Upper lobe of left lung (tissue), 6 donors: ENCODE measurements around the gene CD27. TPM values are rescaled to one million over a fixed set of nuclear protein-coding genes. Genes with fewer than 3 reads are reported as not detected.
"Not testable (repeated sequence)": the region's sequence is repeated elsewhere in the genome, so short reads cannot be mapped to it uniquely, and the experiment has no call there.

Experiments used
- ATAC-seq, 2 donors: fragments of 200-7000 bp; cut with Tn5 transposase; one replicate each; pipeline ENCODE4 v1.9.1; 2022; ENCODE audit warnings: mild to moderate bottlenecking in 2 of 2, moderate library complexity in 2 of 2; ENCODE audit not compliant: low FRiP score in 2 of 2
- DNase-seq, 2 donors: peaks; one replicate each; pipeline ENCODE4 v3.0.0-alpha.2; 2019 to 2020
- H3K27ac ChIP-seq, 4 donors: fragments of 200-600 bp; sonication (generic); one replicate each; pipeline ENCODE4 v1.5.1; 2016 to 2019
- H3K27me3 ChIP-seq, 4 donors: fragments of 200-600 bp; sonication (generic); one replicate each; pipeline ENCODE4 v1.5.1; 2017 to 2019
- H3K36me3 ChIP-seq, 4 donors: fragments of 200-600 bp; sonication (generic); one replicate each; pipeline ENCODE4 v1.5.1; 2016 to 2019
- H3K4me1 ChIP-seq, 4 donors: fragments of 200-600 bp; sonication (generic); one replicate each; pipeline ENCODE4 v1.5.1; 2018 to 2019
- H3K4me3 ChIP-seq, 4 donors: fragments of 200-600 bp; sonication (generic); one replicate each; pipeline ENCODE4 v1.5.1; 2017 to 2019; ENCODE audit warnings: mild to moderate bottlenecking in 2 of 4, moderate library complexity in 1 of 4
- H3K9me3 ChIP-seq, 4 donors: fragments of 200-600 bp; sonication (generic); one replicate each; pipeline ENCODE4 v1.5.1; 2018 to 2019
- EP300 ChIP-seq, 4 donors: sonication (generic); formaldehyde crosslinking; IDR thresholded peaks; one replicate each; pipeline ENCODE4 v1.5.1; 2017; ENCODE audit warnings: antibody characterized with exemption in 4 of 4, control low read depth in 2 of 4
- POLR2A ChIP-seq, 4 donors: fragments of 450-650 bp; IDR thresholded peaks; one replicate each; pipeline ENCODE4 v1.5.1; 2016 to 2017; ENCODE audit warnings: antibody characterized with exemption in 4 of 4, mild to moderate bottlenecking in 2 of 4
- POLR2AphosphoS5 ChIP-seq, 2 donors: sonication (generic); formaldehyde crosslinking; IDR thresholded peaks; one replicate each; pipeline ENCODE4 v1.5.1; 2017; ENCODE audit warnings: antibody characterized with exemption in 2 of 2
- WGBS, 2 donors: methylation state at CpG; one replicate each; pipeline ENCODE4 v1.1.5; 2017 to 2018; 5-methylcytosine and 5-hydroxymethylcytosine counted together
- total RNA-seq, 6 donors: library from RNA; depleted of rRNA in 4 of 6; stranded (reverse); fragments of >200 nt in 4 of 6; gene quantifications; one replicate each; pipeline versions ENCODE4 v1.1.0 to v1.2.1, GENCODE V29; 2016 to 2021
- TF ChIP-seq, protein P1 (sequence below), 6 experiments: fragments of 450-650 bp in 4 of 6; fragments of 200-600 bp in 2 of 6; sonication (generic) in 2 of 6; IDR thresholded peaks; one replicate each; pipeline ENCODE4 v1.5.1; 2016 to 2019; ENCODE audit warnings: antibody characterized with exemption in 6 of 6
- donor health status: DM: no; HTN: no; CAD: no; lungs with moderate emphysema.
- donor health status: DM: no; HTN: yes; CAD: no; lungs with severe emphysema.

CD27 gene
- total RNA-seq, 6 donors from 2014 or later = 1.0 to 8.8 (median 3.3) TPM; not detected in 1

DNA sequence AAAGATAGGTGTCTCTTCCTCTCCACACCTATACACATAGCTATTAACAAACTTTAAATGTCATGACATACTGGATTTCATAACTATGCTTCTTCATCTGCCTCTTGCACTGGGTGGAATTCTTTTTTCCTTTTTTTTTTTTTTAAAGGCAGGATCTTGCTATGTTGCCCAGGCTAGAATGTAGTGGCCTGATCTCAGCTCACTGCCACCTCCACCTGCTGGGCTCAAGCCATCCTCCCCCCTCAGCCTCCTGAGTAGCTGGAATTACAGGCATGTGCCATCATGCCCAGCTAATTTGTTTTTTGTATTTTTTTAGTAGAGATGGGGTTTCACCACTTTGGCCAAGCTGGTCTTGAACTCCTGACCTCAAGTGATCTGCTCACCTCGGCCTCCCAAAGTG is 43.5 kb downstream of the CD27 start:
- Histone ChIP-seq H3K4me1 (peaks cover 6 to 10% (median 7%) of the 10 kb centered on the region in 4 donors), H3K27me3 (no peaks in the 10 kb centered on the region), H3K4me3 (no peak overlapping the region), H3K36me3 (peaks cover 0 to 13% (median 1%) of the 10 kb centered on the region in 4 donors), H3K9me3 (no peaks in the 10 kb centered on the region), H3K27ac (no peak overlapping the region)
- no peak for TF ChIP-seq EP300 (IDR thresholded peaks at IDR 0.05)
- TF ChIP-seq POLR2A (IDR thresholded peaks at IDR 0.05) = no peak
- no peak for TF ChIP-seq POLR2AphosphoS5 (IDR thresholded peaks at IDR 0.05)
- TF ChIP-seq, protein P1, sequence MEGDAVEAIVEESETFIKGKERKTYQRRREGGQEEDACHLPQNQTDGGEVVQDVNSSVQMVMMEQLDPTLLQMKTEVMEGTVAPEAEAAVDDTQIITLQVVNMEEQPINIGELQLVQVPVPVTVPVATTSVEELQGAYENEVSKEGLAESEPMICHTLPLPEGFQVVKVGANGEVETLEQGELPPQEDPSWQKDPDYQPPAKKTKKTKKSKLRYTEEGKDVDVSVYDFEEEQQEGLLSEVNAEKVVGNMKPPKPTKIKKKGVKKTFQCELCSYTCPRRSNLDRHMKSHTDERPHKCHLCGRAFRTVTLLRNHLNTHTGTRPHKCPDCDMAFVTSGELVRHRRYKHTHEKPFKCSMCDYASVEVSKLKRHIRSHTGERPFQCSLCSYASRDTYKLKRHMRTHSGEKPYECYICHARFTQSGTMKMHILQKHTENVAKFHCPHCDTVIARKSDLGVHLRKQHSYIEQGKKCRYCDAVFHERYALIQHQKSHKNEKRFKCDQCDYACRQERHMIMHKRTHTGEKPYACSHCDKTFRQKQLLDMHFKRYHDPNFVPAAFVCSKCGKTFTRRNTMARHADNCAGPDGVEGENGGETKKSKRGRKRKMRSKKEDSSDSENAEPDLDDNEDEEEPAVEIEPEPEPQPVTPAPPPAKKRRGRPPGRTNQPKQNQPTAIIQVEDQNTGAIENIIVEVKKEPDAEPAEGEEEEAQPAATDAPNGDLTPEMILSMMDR (IDR thresholded peaks at IDR 0.05) = no peak
- 54 to 89% methylated on average over 1 of the region's 1 CpG for WGBS, 2 donors
- DNase-seq = no peak
- ATAC-seq = no peak

DNA sequence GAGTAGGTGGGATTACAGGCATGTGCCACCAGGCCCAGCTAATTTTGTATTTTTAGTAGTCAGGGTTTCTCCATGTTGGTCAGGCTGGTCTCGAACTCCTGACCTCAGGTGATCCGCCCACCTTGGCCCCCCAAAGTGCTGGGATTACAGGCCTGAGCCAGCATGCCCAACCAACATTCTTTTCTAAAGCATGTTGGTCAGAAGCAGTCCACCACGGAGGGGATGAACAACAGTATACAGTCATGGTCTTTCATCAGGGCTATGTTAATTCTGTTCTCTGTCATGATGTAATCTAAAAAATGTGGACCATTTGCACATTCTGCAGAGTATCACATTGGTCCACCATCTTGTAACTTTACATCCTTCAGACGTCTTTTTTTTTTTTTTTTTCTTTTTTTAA is 44.7 kb downstream of the CD27 start:
- TF ChIP-seq, protein P1 (IDR thresholded peaks at IDR 0.05) = no peak
- TF ChIP-seq EP300 (IDR thresholded peaks at IDR 0.05) = no peak
- no peak for TF ChIP-seq POLR2A (IDR thresholded peaks at IDR 0.05)
- TF ChIP-seq POLR2AphosphoS5 (IDR thresholded peaks at IDR 0.05) = no peak
- no peak overlapping the region for H3K4me3 ChIP-seq
- H3K9me3 ChIP-seq = no peaks in the 10 kb centered on the region
- H3K27me3 ChIP-seq = no peaks in the 10 kb centered on the region
- 71 to 78% methylated on average over 4 of the region's 4 CpGs for WGBS, 2 donors
- H3K27ac ChIP-seq = no peak overlapping the region
- DNase-seq = no peak
- no peak for ATAC-seq
- peaks cover 0 to 13% (median 1%) of the 10 kb centered on the region in 4 donors for H3K36me3 ChIP-seq
- peaks cover 9 to 14% (median 10%) of the 10 kb centered on the region in 4 donors for H3K4me1 ChIP-seq

DNA sequence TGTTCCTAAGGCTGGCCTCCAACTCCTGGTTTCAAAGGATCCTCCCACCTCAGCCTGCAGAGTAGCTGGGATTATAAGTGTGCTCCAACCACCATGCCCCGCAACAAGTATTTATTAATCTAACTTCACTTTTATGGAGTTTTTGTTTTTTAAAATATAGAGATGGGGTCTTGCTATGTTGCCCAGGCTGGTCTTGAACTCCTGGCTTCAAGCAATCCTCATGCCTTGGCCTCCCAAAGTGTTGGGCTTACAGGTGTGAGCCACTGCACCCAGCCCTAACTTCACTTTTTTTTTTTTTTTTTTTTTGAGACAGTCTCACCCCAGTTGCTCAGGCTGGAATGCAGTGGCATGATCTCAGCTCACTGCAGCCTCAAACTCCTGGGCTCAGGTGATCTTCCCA is 45.9 kb downstream of the CD27 start:
- Histone ChIP-seq H3K36me3 (peaks cover 0 to 13% (median 1%) of the 10 kb centered on the region in 4 donors), H3K4me1 (peaks cover 18 to 26% (median 20%) of the 10 kb centered on the region in 4 donors)
- H3K27me3 ChIP-seq, H3K9me3 ChIP-seq, H3K27ac ChIP-seq, ATAC-seq, H3K4me3 ChIP-seq, DNase-seq: not testable (repeated sequence)
- WGBS, 2 donors = 100% methylated on average over 1 of the region's 1 CpG

DNA sequence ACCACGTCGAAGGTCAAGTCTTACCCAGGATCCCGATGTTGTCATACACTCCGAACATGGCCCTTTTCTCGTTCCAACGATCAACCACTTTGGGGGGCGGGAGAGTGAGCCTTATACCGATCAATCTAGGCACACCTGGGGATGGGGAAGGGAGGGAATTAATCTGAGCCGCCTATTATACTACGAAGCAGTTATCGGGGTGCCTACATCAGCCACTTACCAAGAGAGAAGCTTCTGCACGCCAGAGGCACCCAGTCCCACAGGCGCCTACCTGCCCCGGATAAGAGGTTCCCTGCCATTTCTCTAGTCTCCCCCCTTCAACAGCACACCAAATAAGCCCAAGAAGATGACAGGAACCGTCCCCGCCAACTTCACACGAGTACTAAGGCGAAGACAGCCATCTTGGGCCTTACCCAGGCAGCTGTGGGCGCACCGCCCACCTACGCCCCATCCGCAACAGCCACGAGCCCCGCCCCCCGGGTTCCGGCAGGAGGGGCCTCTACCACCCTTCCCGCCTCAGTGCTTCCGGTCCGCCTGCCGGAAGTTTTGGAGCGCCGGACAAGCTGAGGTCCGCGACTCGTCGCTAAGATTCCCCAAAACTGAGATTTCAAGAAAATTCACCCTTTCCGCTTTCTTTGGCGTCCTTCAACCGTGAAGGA is 48.2 kb downstream of the CD27 start, which contains the start of gene MRPL51:
TSS of gene MRPL51 (minus strand) at position 425 of the 659 bp plus-strand sequence. CDS start at position 299, 126 bp downstream.
- WGBS, 2 donors = 0 to 1% methylated on average over 35 to 39 of the region's 39 CpGs
- Histone ChIP-seq H3K27ac (peak within 1 kb of the TSS; percentile 94 to 99 (median 96)), H3K4me1 (peaks cover 18 to 26% (median 21%) of the 10 kb centered on the region in 4 donors), H3K27me3 (no peaks in the 10 kb centered on the region), H3K4me3 (peak within 1 kb of the TSS; percentile 83 to 92 (median 88)), H3K36me3 (peaks cover 0 to 29% (median 6%) of the 10 kb centered on the region in 4 donors), H3K9me3 (no peaks in the 10 kb centered on the region)
- DNase-seq (peak; percentile 98), ATAC-seq (peak; percentile 97 to 99)
- TF ChIP-seq POLR2AphosphoS5 (IDR thresholded peaks at IDR 0.05) (peak; percentile 81 to 84), EP300 (IDR thresholded peaks at IDR 0.05) (no peak), POLR2A (IDR thresholded peaks at IDR 0.05) (peak; percentile 37 to 87 (median 67))
- TF ChIP-seq, protein P1 (IDR thresholded peaks at IDR 0.05) = no peak

DNA sequence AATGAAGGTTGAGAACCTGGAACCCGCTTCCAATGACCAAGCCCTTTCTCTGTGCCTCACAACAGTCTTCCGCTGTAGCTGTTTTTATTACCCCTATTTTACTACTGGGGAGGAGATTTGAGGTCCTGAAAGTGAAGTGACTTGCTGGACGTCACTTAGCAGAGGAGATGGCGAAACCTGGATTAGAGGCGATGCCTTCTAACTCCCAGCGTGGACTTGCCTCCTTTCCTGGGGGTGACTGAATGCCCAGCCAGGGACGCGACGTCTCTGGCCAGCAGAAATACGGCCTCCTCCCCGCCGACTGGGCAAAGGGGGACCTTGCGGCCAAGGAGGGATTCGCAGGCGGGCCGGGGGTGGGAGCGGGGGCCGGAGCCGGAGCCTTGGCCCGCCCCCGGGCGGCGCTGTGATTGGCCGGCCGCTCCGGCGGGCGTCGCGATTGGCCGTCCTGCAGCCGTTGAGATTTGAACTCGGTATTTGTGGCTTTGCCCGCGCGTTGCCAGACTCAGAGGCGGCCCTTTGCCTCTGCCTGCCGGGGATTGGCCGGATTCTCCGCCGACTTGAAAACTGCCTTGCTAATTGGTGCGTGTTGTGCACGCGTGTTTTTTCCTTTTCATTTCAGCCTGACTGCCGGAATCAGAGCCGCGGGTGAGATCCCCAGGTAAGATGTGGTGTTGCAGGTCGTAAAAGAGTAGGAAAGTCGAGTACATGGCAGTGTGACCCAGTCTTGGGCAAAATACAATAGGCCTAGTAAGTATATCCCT is 48.9 kb downstream of the CD27 start, which contains the start of gene NCAPD2:
TSS of gene NCAPD2 (plus strand) at position 606 of the 761 bp plus-strand sequence. CDS start 997 bp downstream, outside the sequence.
- H3K36me3 ChIP-seq = peaks cover 0 to 35% (median 10%) of the 10 kb centered on the region in 4 donors
- H3K27me3 ChIP-seq = no peaks in the 10 kb centered on the region
- ATAC-seq (peak; percentile 96 to 98), DNase-seq (peak; percentile 97 to 99)
- no peaks in the 10 kb centered on the region for H3K9me3 ChIP-seq
- H3K4me3 ChIP-seq = peak within 1 kb of the TSS; percentile 83 to 92 (median 88)
- TF ChIP-seq EP300 (IDR thresholded peaks at IDR 0.05) (no peak), POLR2A (IDR thresholded peaks at IDR 0.05) (peak in 1 of 4 donors; percentile 61), POLR2AphosphoS5 (IDR thresholded peaks at IDR 0.05) (peak; percentile 15 to 49)
- TF ChIP-seq, protein P1 (IDR thresholded peaks at IDR 0.05) = peak; percentile 45 to 83 (median 78)
- peak within 1 kb of the TSS; percentile 94 to 99 (median 96) for H3K27ac ChIP-seq
- 0% methylated on average over 8 to 37 of the region's 49 CpGs for WGBS, 2 donors
- peaks cover 18 to 26% (median 21%) of the 10 kb centered on the region in 4 donors for H3K4me1 ChIP-seq
